Activated T-helper 2 cell treated with anti-CD3 and anti-CD28 coated beads, Interferon-gamma antibody, Interleukin-2, Interleukin-4, amounts not matched to agents 10 μg/mL and 5 μg/mL and 100 μg/mL, durations not matched to agents 14 hours and 24 hours and 36 hours (primary cell): ENCODE results near the gene BAIAP2. TPM values are rescaled to one million over a fixed set of nuclear protein-coding genes. Genes with fewer than 3 reads are reported as not detected.
A peak's percentile ranks its signal among the peaks of the same experiment; 100 is the strongest.

ENCODE experiments used
- DNase-seq: peaks from one replicate; pipeline ENCODE4 v3.0.0; 2021; ENCODE audit warnings: low spot score
- H3K27ac Mint-ChIP-seq: one replicate; pipeline ENCODE4 v1.8.0; 2021; ENCODE audit warnings: mixed read lengths
- H3K27me3 Mint-ChIP-seq: one replicate; pipeline ENCODE4 v1.8.0; 2021; ENCODE audit warnings: low read depth, mixed read lengths
- H3K36me3 Mint-ChIP-seq: one replicate; pipeline ENCODE4 v1.8.0; 2021; ENCODE audit warnings: low read depth, mixed read lengths
- H3K4me1 Mint-ChIP-seq: one replicate; pipeline ENCODE4 v1.8.0; 2021; ENCODE audit warnings: low read depth, mixed read lengths
- H3K4me3 Mint-ChIP-seq: one replicate; pipeline ENCODE4 v1.8.0; 2021; ENCODE audit warnings: low read depth, mild to moderate bottlenecking, moderate library complexity, mixed read lengths
- H3K9me3 Mint-ChIP-seq: one replicate; pipeline ENCODE4 v1.8.0; 2021; ENCODE audit warnings: mixed read lengths
- intact Hi-C: fragments of 100-400 bp; cut with micrococcal nuclease; formaldehyde crosslinking; loops from one replicate; pipeline ENCODE4 v1.15.1; 2023
- total RNA-seq: library from RNA; stranded (reverse); gene quantifications from 2 replicates; pipeline ENCODE4 v1.2.3, GENCODE V29; 2022

BAIAP2 gene
- total RNA-seq, 1 donor from 2014 or later: 5.3 TPM

DNA sequence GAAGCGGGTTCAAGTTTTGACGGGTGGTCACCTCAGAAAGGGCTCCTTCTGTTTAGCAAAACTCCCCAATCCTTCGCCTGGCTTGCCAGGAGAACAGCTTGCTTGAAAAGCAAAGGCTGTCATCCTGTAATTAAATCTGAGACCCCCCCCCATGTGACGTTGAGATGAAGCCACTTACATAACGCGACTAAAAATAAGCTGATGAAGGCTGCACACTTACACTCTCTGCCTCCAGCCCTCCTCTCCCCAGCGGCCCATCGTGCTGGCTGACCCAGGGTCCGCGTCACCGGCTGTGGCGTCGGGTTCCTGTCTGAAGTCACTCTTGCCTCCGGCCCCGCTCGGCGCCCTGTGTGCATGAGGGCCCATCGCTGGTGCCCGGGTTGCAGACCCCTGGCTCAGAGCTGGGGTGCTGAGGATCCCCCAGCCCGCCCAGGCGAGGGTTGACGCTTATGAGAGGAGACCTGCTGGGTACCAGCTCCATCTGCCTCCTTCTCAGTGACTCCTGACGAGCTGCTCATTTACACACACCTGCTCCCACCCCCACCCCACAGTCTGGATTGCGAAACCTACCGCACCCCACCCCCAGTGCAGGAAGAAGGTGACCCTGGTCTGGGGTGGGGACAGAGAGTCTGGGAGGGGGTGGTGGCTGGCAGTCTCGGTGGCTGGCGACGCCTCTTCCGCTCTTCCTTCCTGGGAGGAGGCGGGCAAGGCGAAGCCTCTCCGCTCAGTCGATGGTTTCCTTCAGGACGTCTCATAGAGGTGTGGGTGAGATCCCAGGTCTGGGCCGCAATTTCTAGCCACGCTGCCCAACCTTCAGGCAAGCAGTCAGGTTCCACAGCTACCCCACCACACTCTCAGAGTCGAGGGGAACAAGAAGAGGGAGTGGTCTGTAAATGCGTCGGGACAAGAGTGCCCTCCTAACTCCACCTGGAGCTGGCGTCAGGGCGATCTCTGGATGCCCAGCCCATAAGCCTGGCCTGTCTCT, 3.1 kb upstream of the BAIAP2 start:
- Mint-ChIP-seq H3K4me3 (no peak overlapping the region), H3K27me3 (peaks cover 41% of the 10 kb centered on the region), H3K9me3 (peaks cover 5% of the 10 kb centered on the region), H3K36me3 (no peaks in the 10 kb centered on the region), H3K4me1 (peaks cover 3% of the 10 kb centered on the region), H3K27ac (no peak overlapping the region)
- DNase-seq: no peak
- intact Hi-C loops: loop anchor here (10.0 kb wide), 1 partner anchor 193 kb away; the partner anchor contains the start of gene CEP131

DNA sequence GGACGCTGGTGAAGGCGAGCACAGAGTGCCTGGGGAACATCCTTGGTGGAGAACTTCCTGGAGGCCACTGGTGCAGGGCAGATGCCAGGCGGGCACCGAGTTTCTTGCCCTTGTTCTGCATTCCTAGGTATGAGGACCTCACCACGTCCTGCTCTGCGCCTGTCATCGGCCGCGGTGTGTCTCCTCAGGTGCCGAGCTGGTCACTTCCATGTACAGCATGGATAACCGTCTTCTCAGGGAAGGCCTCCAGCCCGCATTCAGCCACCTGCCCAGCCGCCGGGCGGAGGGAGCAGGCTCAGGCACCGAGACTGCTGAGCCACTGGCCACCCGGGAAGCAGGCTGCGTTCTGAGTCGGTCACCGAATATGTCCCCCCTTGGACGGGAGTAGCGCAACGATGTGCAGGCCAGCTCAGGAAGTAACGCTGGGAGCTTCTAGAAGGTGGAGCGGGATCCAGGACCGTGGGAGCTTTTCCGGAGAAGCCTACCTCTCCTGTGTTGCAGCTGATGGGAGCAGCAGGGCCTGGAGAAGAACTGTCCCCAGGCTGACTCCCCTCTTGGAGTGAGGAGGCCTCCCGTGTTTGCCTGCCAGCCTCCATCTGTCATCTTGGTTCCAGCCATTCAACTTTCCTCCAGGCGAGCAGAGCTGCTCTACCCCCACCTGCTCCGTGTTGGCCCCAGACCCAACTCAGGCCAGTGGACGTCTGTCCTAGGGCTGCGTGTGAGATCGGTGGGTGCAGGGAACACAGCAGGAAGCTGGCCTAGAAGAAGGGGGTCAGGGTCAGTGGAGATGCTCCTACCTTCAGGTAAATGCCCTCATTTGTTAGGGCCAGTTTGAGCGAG, 2.1 kb upstream of the BAIAP2 start:
- Mint-ChIP-seq H3K4me1 (peaks cover 3% of the 10 kb centered on the region), H3K36me3 (no peaks in the 10 kb centered on the region), H3K9me3 (no peaks in the 10 kb centered on the region), H3K27ac (no peak overlapping the region), H3K4me3 (peak overlapping the region; percentile 51), H3K27me3 (peaks cover 50% of the 10 kb centered on the region)
- DNase-seq: no peak
- intact Hi-C loops: loop anchor here (10.0 kb wide), 1 partner anchor 192 kb away; the partner anchor contains the start of gene CEP131

DNA sequence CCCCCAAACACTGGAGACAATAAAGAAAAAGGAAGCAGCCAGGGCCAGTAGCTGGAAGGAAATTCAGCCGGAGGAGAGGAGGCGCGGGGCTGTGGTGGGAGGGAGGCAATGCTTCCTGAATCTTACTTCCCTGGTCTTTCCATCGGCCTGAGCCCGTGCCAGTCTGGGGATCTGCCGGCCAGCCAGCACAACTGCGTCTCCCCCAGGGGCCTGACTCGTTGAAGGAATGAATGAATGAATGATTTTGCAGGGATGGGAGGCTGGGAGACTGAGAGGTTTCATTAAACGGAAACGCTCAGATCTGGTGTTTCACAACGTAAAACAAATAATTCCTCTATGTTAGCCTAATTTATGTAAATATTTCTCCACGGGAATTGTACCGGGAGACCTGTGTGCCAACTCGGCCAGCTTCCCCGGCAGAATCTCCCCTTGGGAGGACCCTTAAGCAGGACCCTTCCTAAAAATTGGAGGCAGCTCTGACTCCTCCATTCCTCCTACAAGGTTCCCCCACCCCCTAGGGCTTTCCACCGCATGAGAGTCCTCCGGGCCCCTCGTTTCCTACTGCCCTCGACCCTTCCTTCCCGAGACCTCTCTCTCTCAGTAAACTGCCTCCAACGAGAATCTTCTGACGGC, 1.3 kb upstream of the BAIAP2 start:
- peaks cover 3% of the 10 kb centered on the region for H3K4me1 Mint-ChIP-seq
- intact Hi-C loops: loop anchor here (10.0 kb wide), 1 partner anchor 191 kb away; the partner anchor contains the start of gene CEP131
- H3K27ac Mint-ChIP-seq: no peak overlapping the region
- H3K36me3 Mint-ChIP-seq: no peaks in the 10 kb centered on the region
- H3K27me3 Mint-ChIP-seq: peaks cover 50% of the 10 kb centered on the region
- no peaks in the 10 kb centered on the region for H3K9me3 Mint-ChIP-seq
- no peak for DNase-seq
- peak overlapping the region; percentile 68 for H3K4me3 Mint-ChIP-seq

DNA sequence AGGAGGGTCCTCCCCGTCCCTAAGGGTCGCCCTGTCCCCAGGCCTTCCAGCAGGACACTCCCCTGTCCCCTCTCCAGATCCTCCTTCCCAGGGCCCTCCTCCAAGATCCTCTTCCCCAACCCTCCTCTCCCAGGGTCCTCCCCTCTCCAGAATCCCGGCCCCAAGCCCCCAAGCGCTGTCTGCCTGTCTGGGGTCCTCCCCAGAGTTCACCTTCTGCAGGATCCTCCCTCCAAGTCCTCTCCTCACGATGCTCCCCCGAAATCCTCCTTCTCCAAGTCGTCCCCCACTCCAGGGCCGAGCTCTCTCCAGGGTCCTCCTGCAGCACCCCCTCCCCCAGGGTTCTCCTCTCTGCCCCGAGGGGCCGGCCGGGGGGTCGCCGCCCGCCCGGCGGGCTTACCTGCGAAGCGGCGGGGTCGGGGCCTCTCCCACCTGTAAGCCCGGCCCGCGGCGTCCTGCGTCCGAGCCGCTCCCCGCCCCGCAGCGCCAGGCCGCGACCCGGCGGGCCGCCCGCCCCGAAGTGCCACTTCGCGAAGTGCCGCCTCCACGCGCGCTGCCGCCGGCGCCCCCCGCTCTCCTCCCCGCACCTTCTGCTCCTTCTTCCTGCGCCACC, 678 bp upstream of the BAIAP2 start:
- Mint-ChIP-seq H3K36me3 (no peaks in the 10 kb centered on the region), H3K27me3 (peaks cover 46% of the 10 kb centered on the region), H3K4me1 (peaks cover 3% of the 10 kb centered on the region), H3K9me3 (no peaks in the 10 kb centered on the region), H3K27ac (no peak overlapping the region), H3K4me3 (peak overlapping the region; percentile 68)
- intact Hi-C loops: loop anchor here (10.0 kb wide), 1 partner anchor 191 kb away; the partner anchor contains the start of gene CEP131
- DNase-seq: no peak

DNA sequence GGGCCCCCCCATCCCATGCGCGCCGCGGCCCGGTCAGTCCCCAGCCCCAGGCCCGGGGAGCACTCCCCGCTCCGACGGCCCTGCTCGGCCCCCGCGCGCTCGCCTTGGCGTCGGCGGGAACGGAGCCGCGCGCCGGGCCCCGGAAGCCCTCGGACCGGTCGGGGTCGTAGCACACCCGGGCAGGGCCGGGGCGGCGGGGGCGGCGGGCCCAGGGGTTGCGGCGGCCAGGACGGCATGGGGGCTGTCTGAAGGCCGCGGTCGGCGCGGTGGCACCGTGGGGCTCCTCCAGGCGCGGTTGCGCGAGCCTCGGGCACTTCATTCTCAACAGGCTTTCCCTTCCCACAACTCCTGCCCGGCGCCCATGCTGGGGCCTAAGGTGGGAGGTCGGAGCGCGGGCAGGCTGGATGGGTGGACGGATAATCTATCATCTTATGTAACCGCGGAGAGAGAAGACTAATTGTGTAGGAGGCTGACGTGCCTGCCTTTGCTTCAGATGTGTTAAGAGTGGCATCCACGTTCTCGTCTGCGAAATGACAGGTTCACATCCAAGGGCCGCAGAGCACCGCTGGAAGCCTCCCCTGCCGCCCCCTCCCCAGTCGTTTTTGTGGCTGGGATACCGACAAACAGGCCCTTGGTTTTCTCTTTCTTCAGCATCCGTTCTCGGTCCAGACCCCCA, 708 bp downstream of the BAIAP2 start:
- Mint-ChIP-seq H3K27me3 (peaks cover 46% of the 10 kb centered on the region), H3K4me1 (peaks cover 3% of the 10 kb centered on the region), H3K9me3 (no peaks in the 10 kb centered on the region), H3K36me3 (no peaks in the 10 kb centered on the region), H3K27ac (no peak overlapping the region), H3K4me3 (peak overlapping the region; percentile 67)
- no peak for DNase-seq
- intact Hi-C loops: loop anchor here (10.0 kb wide), 1 partner anchor 189 kb away; the partner anchor contains the start of gene CEP131

DNA sequence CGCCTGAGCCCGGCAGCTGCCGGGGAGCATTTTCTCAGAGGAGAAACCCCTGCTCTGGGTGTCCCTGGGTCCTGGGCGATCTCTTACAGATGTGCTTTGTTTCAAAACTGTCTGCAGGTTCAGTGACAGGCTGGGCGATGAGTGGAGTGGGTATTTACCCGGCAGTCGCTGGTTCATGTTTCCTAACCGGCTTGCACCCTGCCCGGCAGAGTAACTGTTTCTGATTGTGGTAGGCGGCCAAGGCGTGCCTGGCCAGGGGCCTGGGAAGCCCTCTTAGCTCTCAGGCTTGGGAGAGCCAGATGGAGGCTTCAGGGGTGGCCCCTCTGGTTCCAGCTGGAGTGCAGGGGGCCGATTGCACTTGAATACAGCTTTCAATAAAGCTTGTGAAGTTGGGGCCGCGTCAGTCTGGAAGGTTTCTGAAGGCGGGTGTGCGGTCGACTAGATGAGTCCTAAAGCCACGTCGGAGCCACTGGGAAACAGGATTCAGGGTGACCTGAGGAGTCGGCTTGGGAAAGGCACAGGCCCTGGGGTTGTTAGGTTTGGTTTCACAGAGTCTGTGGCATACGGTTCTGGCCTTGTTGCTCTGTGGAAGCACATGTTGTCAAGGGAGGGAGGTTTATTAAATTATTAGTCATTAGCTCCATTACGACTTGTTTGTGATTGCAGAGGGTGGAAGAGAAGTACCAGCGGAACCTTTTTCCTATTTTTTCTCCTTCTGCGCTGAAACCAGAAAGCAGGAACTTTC, 1.4 kb downstream of the BAIAP2 start:
- intact Hi-C loops: loop anchor here (10.0 kb wide), 1 partner anchor 188 kb away; the partner anchor contains the start of gene CEP131

DNA sequence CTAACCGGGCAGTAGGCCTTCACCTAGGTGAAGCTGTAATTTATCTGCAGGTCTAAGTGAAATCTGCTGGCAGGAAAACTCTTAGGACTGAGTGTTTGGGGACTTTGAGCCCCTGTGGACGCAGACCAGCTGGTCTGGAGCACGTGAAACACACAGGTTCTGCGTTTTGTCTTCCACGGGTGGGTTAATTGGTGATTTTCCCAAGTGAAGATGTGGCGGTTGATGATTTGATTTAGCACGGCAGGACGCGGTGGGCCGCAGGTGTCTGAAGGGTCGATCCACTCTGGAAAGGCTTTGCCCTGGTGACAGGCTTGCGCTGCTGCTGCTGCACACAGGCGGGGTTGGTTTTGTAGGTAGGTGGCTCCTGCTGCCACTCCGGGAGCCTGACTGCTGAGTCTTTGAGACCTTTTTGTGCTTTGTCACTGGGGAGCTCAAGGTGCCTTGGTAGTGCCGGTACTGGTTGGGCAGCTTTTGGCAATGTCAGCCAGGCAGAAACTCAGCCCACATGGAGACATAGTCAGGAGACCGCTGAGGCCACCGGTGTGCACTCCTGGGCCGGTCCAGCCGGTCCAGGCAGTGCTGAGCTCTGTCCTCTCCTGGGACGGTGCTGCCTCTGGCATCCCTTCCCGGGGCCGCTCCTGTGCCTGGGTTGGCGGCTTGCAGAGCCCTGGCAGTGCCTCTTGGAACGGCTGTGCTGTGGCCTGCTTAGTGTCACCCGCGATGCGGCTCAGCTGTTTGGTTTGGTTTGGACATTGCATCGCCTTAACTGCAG, 2.3 kb downstream of the BAIAP2 start:
- H3K4me1 Mint-ChIP-seq: peaks cover 3% of the 10 kb centered on the region
- intact Hi-C loops: loop anchor here (10.0 kb wide), 1 partner anchor 188 kb away; the partner anchor contains the start of gene CEP131
- no peak for DNase-seq
- no peaks in the 10 kb centered on the region for H3K36me3 Mint-ChIP-seq
- H3K27me3 Mint-ChIP-seq: peaks cover 42% of the 10 kb centered on the region
- no peaks in the 10 kb centered on the region for H3K9me3 Mint-ChIP-seq
- peak overlapping the region; percentile 4 for H3K4me3 Mint-ChIP-seq
- no peak overlapping the region for H3K27ac Mint-ChIP-seq

More for the DNA sequence above, 1.4 kb downstream of the BAIAP2 start:
- H3K36me3 Mint-ChIP-seq: no peaks in the 10 kb centered on the region
- H3K27me3 Mint-ChIP-seq: peaks cover 46% of the 10 kb centered on the region
- H3K9me3 Mint-ChIP-seq: no peaks in the 10 kb centered on the region
- H3K4me3 Mint-ChIP-seq: peak overlapping the region; percentile 67
- no peak overlapping the region for H3K27ac Mint-ChIP-seq
- H3K4me1 Mint-ChIP-seq: peaks cover 3% of the 10 kb centered on the region
- no peak for DNase-seq

DNA sequence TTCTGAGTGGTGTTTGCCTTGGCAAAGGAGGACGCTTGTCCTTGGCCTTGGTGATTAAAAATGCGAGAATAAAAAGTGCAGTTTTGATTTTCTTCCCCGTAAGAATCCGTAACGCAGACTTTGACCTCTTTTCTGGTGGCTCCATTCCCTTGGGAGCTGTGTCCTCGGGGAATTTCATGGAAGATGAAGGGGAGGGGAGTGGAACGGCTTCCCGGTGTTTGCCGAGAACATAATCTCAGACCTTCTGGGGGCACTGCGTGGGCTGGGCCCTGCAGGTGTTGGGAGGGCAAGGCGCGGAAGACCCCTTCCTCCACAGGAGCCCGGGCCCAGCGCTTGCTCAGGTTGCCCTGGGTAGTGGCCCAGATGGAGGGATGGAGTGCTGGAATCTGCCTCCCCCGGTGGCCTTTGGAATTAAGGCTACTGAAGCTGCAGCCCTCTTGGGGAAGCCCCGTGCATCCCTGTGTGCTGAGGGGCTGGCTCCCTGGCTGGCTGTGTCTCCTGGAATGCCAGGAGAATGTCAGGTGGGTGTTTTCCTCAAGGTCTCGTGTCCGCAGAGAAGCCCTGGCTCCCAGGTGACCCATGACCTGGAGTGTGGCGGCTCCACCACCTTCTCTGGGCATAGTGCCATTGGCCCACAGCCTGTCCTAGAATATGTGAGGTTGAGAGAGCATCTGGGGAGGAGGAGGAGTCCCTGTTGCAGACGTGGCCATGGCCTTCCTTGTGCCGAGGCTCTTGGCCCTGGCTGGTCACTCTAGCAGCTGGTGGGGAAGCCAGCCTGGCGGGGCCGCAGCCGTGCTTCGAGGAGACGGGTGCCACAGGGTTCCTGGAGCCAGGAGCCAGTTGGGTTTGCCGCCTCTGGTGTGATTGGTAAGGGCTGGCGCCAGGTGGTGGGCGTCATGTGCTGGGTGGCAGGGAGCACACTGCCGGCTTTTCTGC, 3.1 kb downstream of the BAIAP2 start:
- no peaks in the 10 kb centered on the region for H3K9me3 Mint-ChIP-seq
- no peak overlapping the region for H3K4me3 Mint-ChIP-seq
- no peaks in the 10 kb centered on the region for H3K36me3 Mint-ChIP-seq
- peaks cover 36% of the 10 kb centered on the region for H3K27me3 Mint-ChIP-seq
- H3K4me1 Mint-ChIP-seq: peaks cover 3% of the 10 kb centered on the region
- intact Hi-C loops: loop anchor here (10.0 kb wide), 1 partner anchor 187 kb away; the partner anchor contains the start of gene CEP131
- no peak overlapping the region for H3K27ac Mint-ChIP-seq
- DNase-seq: no peak

DNA sequence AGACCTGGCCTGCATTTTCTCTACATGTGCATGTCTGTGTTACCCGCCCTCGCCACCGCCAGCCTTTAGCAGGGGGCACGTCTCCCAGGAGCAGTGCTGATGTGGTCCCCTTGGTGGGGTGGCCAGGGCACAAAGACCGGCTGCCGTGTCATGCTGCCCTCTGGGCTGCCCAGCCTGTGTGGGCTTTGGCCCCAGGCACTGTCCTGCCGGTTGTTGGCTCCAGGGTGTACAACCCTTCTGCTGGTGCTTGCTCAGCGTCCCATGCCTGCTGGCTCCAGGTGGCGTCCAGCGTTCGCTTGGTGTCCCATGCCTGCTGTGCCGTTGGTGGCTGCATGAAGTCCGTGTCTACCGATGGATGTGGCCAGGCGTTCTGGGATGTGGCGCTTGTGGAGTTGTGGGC, 4.1 kb downstream of the BAIAP2 start:
- peaks cover 3% of the 10 kb centered on the region for H3K4me1 Mint-ChIP-seq
- H3K4me3 Mint-ChIP-seq: no peak overlapping the region
- no peak overlapping the region for H3K27ac Mint-ChIP-seq
- intact Hi-C loops: loop anchor here (10.0 kb wide), 1 partner anchor 186 kb away; the partner anchor contains the start of gene CEP131
- no peaks in the 10 kb centered on the region for H3K36me3 Mint-ChIP-seq
- no peak for DNase-seq
- H3K9me3 Mint-ChIP-seq: no peaks in the 10 kb centered on the region
- H3K27me3 Mint-ChIP-seq: peaks cover 26% of the 10 kb centered on the region
